ENCODE data around the gene WNT7B.

Gene WNT7B

DNA sequence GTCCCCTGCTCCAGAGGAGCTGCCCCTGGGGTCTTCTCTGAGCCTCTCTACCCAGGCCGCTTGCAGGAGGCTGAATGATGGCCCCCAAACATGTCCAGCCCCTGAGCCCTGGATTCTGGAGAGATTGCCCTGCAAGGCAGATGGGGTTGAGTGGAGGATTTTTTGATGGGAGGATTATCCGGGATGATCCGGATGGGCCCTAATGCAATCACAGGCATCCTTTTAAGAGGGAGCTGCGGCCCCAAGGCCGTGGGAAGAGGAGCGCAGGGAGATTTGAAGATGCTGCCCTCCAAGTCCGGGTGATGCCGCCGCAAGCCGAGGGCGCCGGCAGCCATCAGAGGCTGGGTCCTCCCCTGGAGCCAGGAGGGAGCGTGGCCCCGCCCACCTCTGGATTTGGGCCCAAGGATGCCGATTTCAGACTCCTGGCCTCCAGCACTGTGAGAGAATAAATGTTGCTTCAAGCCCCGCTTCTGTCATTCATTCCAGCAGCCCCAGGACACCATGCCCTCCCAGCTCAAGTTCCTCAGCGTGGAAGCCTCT is 66.0 kb downstream of the WNT7B start:
- Histone ChIP-seq H3K36me3 (ENCODE audit: control insufficient read depth, insufficient read depth, low read length) (no peaks in the 10 kb centered on the region), H3K4me1 (ENCODE audit: control insufficient read depth, insufficient read depth, low read length, poor library complexity, severe bottlenecking) (no peaks in the 10 kb centered on the region), H3K4me3 (ENCODE audit: insufficient read depth, low read depth, low read length, poor library complexity, severe bottlenecking) (no peak overlapping the region), H3K9me3 (ENCODE audit: control insufficient read depth, low read length) (no peaks in the 10 kb centered on the region), H3K27ac (ENCODE audit: insufficient read depth, low read length, poor library complexity, severe bottlenecking) (no peak overlapping the region), H3K27me3 (replicated peaks; ENCODE audit: control insufficient read depth, insufficient read depth, low read length, poor library complexity, severe bottlenecking) (no peaks in the 10 kb centered on the region)
- no peak for DNase-seq

GRCh38 chr22:45908961-45909360 is 68.0 kb downstream of the WNT7B start:
- Histone ChIP-seq H3K4me1 (ENCODE audit: control insufficient read depth, insufficient read depth, low read length, poor library complexity, severe bottlenecking) (no peaks in the 10 kb centered on the region), H3K27ac (ENCODE audit: insufficient read depth, low read length, poor library complexity, severe bottlenecking) (no peak overlapping the region), H3K36me3 (ENCODE audit: control insufficient read depth, insufficient read depth, low read length) (no peaks in the 10 kb centered on the region), H3K4me3 (ENCODE audit: insufficient read depth, low read depth, low read length, poor library complexity, severe bottlenecking) (no peak overlapping the region), H3K9me3 (ENCODE audit: control insufficient read depth, low read length) (no peaks in the 10 kb centered on the region), H3K27me3 (replicated peaks; ENCODE audit: control insufficient read depth, insufficient read depth, low read length, poor library complexity, severe bottlenecking) (no peaks in the 10 kb centered on the region)
- no peak for DNase-seq

GRCh38 chr22:45907996-45908395 is 69.0 kb downstream of the WNT7B start:
- H3K4me1 ChIP-seq (ENCODE audit: control insufficient read depth, insufficient read depth, low read length, poor library complexity, severe bottlenecking), result no peaks in the 10 kb centered on the region
- H3K9me3 ChIP-seq (ENCODE audit: control insufficient read depth, low read length), result no peaks in the 10 kb centered on the region
- H3K27ac ChIP-seq (ENCODE audit: insufficient read depth, low read length, poor library complexity, severe bottlenecking), result no peak overlapping the region
- DNase-seq, result no peak
- no peak overlapping the region for H3K4me3 ChIP-seq (ENCODE audit: insufficient read depth, low read depth, low read length, poor library complexity, severe bottlenecking)
- H3K27me3 ChIP-seq (replicated peaks; ENCODE audit: control insufficient read depth, insufficient read depth, low read length, poor library complexity, severe bottlenecking), result no peaks in the 10 kb centered on the region
- H3K36me3 ChIP-seq (ENCODE audit: control insufficient read depth, insufficient read depth, low read length), result no peaks in the 10 kb centered on the region

GRCh38 chr22:45907378-45907777 is 69.6 kb downstream of the WNT7B start:
- Histone ChIP-seq H3K27me3 (replicated peaks; ENCODE audit: control insufficient read depth, insufficient read depth, low read length, poor library complexity, severe bottlenecking) (no peaks in the 10 kb centered on the region), H3K4me3 (ENCODE audit: insufficient read depth, low read depth, low read length, poor library complexity, severe bottlenecking) (no peak overlapping the region), H3K4me1 (ENCODE audit: control insufficient read depth, insufficient read depth, low read length, poor library complexity, severe bottlenecking) (no peaks in the 10 kb centered on the region), H3K9me3 (ENCODE audit: control insufficient read depth, low read length) (no peaks in the 10 kb centered on the region), H3K27ac (ENCODE audit: insufficient read depth, low read length, poor library complexity, severe bottlenecking) (no peak overlapping the region), H3K36me3 (ENCODE audit: control insufficient read depth, insufficient read depth, low read length) (no peaks in the 10 kb centered on the region)
- DNase-seq, result no peak

GRCh38 chr22:45906946-45907345 is 70.0 kb downstream of the WNT7B start:
- Histone ChIP-seq H3K36me3 (ENCODE audit: control insufficient read depth, insufficient read depth, low read length) (no peaks in the 10 kb centered on the region), H3K27me3 (replicated peaks; ENCODE audit: control insufficient read depth, insufficient read depth, low read length, poor library complexity, severe bottlenecking) (no peaks in the 10 kb centered on the region), H3K4me3 (ENCODE audit: insufficient read depth, low read depth, low read length, poor library complexity, severe bottlenecking) (no peak overlapping the region), H3K9me3 (ENCODE audit: control insufficient read depth, low read length) (no peaks in the 10 kb centered on the region), H3K4me1 (ENCODE audit: control insufficient read depth, insufficient read depth, low read length, poor library complexity, severe bottlenecking) (no peaks in the 10 kb centered on the region), H3K27ac (ENCODE audit: insufficient read depth, low read length, poor library complexity, severe bottlenecking) (no peak overlapping the region)
- no peak for DNase-seq

DNA sequence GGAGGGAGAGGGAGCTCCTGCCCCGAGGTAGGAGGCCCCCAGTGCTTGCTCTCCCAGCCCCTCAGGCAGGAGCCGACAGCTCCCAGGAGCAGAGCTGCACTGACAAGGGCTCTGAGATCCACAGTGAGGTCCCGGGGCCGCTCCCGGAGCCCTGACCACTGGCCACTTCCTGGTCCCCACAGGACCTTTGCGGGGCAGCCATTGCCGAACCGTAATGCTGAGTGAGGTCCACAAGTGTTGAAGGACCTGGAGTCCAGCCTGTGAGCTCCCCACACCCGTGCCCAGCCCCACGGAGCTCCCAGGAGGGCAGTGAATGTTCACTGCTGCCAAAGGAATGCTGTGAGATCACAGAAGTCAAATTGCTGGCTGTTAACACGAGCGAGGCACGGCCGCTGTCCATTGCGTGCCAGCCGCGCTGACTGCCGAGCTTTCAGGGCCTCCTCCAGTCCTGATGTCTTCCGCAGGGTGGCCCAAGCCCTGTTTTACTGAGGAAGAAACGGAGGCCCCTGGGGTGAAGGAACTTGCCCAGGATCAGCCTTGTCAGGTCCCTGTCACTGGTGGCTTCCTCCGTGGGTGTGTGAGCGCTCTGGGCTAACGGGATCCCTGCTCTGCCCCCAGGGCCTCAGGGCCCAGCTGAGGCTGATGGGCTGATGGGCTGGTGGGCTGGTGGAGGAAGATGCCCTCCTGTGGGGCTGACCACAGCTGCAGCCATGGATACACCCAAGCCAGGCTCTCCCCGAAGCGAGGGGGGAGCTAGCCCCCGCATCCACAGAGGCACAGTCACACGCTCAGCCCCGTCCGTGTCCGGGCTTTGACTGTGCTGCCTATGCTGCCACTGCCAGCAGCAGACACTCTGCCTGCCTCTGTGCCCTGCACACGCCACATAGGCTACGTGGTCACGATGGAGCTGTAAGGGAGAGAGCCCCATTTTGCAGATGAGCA is 70.8 kb downstream of the WNT7B start:
- Histone ChIP-seq H3K27me3 (replicated peaks; ENCODE audit: control insufficient read depth, insufficient read depth, low read length, poor library complexity, severe bottlenecking) (no peaks in the 10 kb centered on the region), H3K27ac (ENCODE audit: insufficient read depth, low read length, poor library complexity, severe bottlenecking) (no peak overlapping the region), H3K9me3 (ENCODE audit: control insufficient read depth, low read length) (no peaks in the 10 kb centered on the region), H3K4me1 (ENCODE audit: control insufficient read depth, insufficient read depth, low read length, poor library complexity, severe bottlenecking) (no peaks in the 10 kb centered on the region), H3K4me3 (ENCODE audit: insufficient read depth, low read depth, low read length, poor library complexity, severe bottlenecking) (no peak overlapping the region), H3K36me3 (ENCODE audit: control insufficient read depth, insufficient read depth, low read length) (no peaks in the 10 kb centered on the region)
- no peak for DNase-seq

- H3K4me3 ChIP-seq (ENCODE audit: insufficient read depth, low read depth, low read length, poor library complexity, severe bottlenecking), result no peak overlapping the region
- H3K27ac ChIP-seq (ENCODE audit: insufficient read depth, low read length, poor library complexity, severe bottlenecking), result no peak overlapping the region
- H3K9me3 ChIP-seq (ENCODE audit: control insufficient read depth, low read length), result no peaks in the 10 kb centered on the region
- H3K27me3 ChIP-seq (replicated peaks; ENCODE audit: control insufficient read depth, insufficient read depth, low read length, poor library complexity, severe bottlenecking), result no peaks in the 10 kb centered on the region
- no peaks in the 10 kb centered on the region for H3K36me3 ChIP-seq (ENCODE audit: control insufficient read depth, insufficient read depth, low read length)
- no peaks in the 10 kb centered on the region for H3K4me1 ChIP-seq (ENCODE audit: control insufficient read depth, insufficient read depth, low read length, poor library complexity, severe bottlenecking)
- DNase-seq, result no peak
Measured at GRCh38 chr22:45905326-45905923, 71.5 kb downstream of the WNT7B start.

DNA sequence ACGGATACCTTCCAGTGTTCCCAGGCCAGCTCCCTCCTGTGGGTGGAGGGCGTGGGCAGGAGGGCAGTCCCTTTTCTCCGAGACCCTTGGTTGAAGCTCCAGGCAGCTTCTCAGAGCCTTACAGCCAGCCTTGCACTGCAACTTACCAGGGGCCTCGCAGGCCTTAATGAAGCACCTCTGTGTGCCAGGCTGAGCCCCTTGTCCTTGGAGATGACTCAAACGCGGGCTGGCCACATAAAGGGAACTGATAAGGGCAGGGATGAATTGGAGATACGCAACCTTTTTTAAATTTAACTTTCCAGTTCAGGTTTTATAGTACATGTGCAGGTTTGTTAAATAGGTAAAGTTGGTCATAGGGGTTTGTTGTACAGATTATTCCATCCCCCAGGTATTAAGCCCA is 72.7 kb downstream of the WNT7B start:
- H3K27me3 ChIP-seq (replicated peaks; ENCODE audit: control insufficient read depth, insufficient read depth, low read length, poor library complexity, severe bottlenecking), result no peaks in the 10 kb centered on the region

DNA sequence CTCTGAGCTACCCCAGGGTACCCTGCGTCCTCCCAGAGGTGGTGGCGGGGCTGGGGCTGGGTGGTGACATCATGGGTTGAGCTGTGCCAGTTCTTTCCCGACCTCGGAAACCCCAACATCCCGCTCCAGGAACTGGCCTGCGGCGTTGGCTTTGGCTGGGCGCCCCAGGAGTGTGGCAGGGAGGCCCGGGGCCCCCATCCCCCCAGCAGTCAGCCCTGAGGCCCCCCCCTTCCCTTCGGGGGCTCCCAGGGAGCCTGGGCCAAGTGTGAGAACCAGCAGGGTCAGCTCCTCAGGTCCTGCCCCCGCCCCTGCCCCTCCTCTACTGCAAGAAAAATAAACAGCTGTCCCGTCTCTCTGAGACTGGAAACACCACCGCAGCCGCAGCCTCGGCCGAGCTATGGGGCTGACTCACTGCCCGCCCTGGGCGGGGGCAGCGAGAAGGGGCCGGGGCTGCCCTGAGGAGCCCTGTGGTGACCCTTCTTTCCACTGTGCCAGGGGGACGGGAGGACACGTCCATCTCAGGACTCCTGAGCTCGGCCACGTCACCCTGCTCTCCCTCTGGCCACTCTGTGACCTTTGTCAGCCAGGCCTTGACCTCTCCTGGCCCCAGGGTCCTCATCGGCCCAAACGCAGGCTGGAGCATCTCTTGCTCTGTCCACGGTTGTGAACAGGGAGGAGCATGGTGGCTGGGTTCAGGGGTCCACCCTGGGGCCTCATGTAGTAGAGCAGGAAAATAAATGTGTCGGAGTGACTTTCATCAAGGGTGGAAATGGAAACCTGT is 73.4 kb downstream of the WNT7B start:
- no peaks in the 10 kb centered on the region for H3K27me3 ChIP-seq (replicated peaks; ENCODE audit: control insufficient read depth, insufficient read depth, low read length, poor library complexity, severe bottlenecking)
- no peak for DNase-seq

More for the DNA sequence above, 72.7 kb downstream of the WNT7B start:
- Histone ChIP-seq H3K36me3 (ENCODE audit: control insufficient read depth, insufficient read depth, low read length) (no peaks in the 10 kb centered on the region), H3K9me3 (ENCODE audit: control insufficient read depth, low read length) (no peaks in the 10 kb centered on the region), H3K4me1 (ENCODE audit: control insufficient read depth, insufficient read depth, low read length, poor library complexity, severe bottlenecking) (no peaks in the 10 kb centered on the region), H3K4me3 (ENCODE audit: insufficient read depth, low read depth, low read length, poor library complexity, severe bottlenecking) (no peak overlapping the region), H3K27ac (ENCODE audit: insufficient read depth, low read length, poor library complexity, severe bottlenecking) (no peak overlapping the region)
- no peak for DNase-seq

More for the DNA sequence above, 73.4 kb downstream of the WNT7B start:
- Histone ChIP-seq H3K36me3 (ENCODE audit: control insufficient read depth, insufficient read depth, low read length) (no peaks in the 10 kb centered on the region), H3K4me1 (ENCODE audit: control insufficient read depth, insufficient read depth, low read length, poor library complexity, severe bottlenecking) (no peaks in the 10 kb centered on the region), H3K27ac (ENCODE audit: insufficient read depth, low read length, poor library complexity, severe bottlenecking) (no peak overlapping the region), H3K4me3 (ENCODE audit: insufficient read depth, low read depth, low read length, poor library complexity, severe bottlenecking) (no peak overlapping the region), H3K9me3 (ENCODE audit: control insufficient read depth, low read length) (no peaks in the 10 kb centered on the region)
